GM23338 (cell line): Measurements from ENCODE around the gene ABCD1. TPM values are rescaled to one million over a fixed set of nuclear protein-coding genes. Genes with fewer than 3 reads are reported as not detected.

Source experiments
- ATAC-seq: fragments of 200-7000 bp; cut with Tn5 transposase; 3 replicates; pipeline ENCODE4 v1.9.1; 2020
- DNase-seq: peaks from one replicate; pipeline ENCODE4 v3.0.0-alpha.2; 2015; ENCODE audit warnings: low spot score
- H2AFZ ChIP-seq: fragments of 200-600 bp; sonication (generic); 2 replicates; pipeline ENCODE4 v1.8.0; 2016; ENCODE audit warnings: antibody characterized with exemption, mild to moderate bottlenecking, moderate library complexity
- H3F3A ChIP-seq: fragments of 200-600 bp; sonication (generic); replicated peaks from 2 replicates; pipeline ENCODE4 v1.8.0; 2017; ENCODE audit warnings: antibody characterized with exemption, mixed run types, low read depth
- H3K27ac ChIP-seq: fragments of 200-600 bp; sonication (generic); 2 replicates; pipeline ENCODE4 v1.6.1; 2016; ENCODE audit warnings: low read depth
- H3K27me3 ChIP-seq: fragments of 200-600 bp; sonication (generic); 2 replicates; pipeline ENCODE4 v1.8.0; 2016; ENCODE audit warnings: mild to moderate bottlenecking, mixed run types, moderate library complexity; ENCODE audit not compliant: insufficient read depth
- H3K36me3 ChIP-seq: fragments of 200-600 bp; sonication (generic); 2 replicates; pipeline ENCODE4 v1.8.0; 2016; ENCODE audit warnings: mild to moderate bottlenecking; ENCODE audit not compliant: insufficient read depth
- H3K4me1 ChIP-seq: fragments of 200-600 bp; sonication (generic); 2 replicates; pipeline ENCODE4 v1.8.0; 2016; ENCODE audit warnings: mild to moderate bottlenecking, moderate library complexity; ENCODE audit not compliant: insufficient read depth
- H3K4me2 ChIP-seq: fragments of 200-600 bp; sonication (generic); 2 replicates; pipeline ENCODE4 v1.7.1; 2017; ENCODE audit warnings: mixed run types
- H3K4me3 ChIP-seq: fragments of 200-600 bp; sonication (generic); 2 replicates; pipeline ENCODE4 v1.6.1; 2016; ENCODE audit warnings: mixed run types
- H3K79me2 ChIP-seq: fragments of 200-600 bp; sonication (generic); replicated peaks from 2 replicates; pipeline ENCODE4 v1.8.0; 2017; ENCODE audit warnings: mild to moderate bottlenecking; ENCODE audit not compliant: insufficient read depth
- H3K9me2 ChIP-seq: fragments of 200-600 bp; sonication (generic); 2 replicates; pipeline ENCODE4 v1.8.0; 2017; ENCODE audit not compliant: insufficient read depth
- H4K20me1 ChIP-seq: fragments of 200-600 bp; sonication (generic); replicated peaks from 2 replicates; pipeline ENCODE4 v1.8.0; 2017; ENCODE audit warnings: mild to moderate bottlenecking; ENCODE audit not compliant: insufficient read depth
- H3K27ac Mint-ChIP-seq: 2 replicates; pipeline ENCODE4 v1.8.0; 2020; ENCODE audit warnings: inconsistent platforms, mild to moderate bottlenecking, moderate library complexity, mixed read lengths
- H3K27me3 Mint-ChIP-seq: 3 replicates; pipeline ENCODE4 v1.8.0; 2022; ENCODE audit warnings: low read depth, mild to moderate bottlenecking, moderate library complexity, mixed read lengths, inconsistent platforms; ENCODE audit not compliant: insufficient read depth, poor library complexity
- H3K36me3 Mint-ChIP-seq: 3 replicates; pipeline ENCODE4 v1.8.0; 2021; ENCODE audit warnings: low read depth, mild to moderate bottlenecking, inconsistent platforms, moderate library complexity, mixed read lengths
- H3K4me1 Mint-ChIP-seq: 3 replicates; pipeline ENCODE4 v1.8.0; 2020; ENCODE audit warnings: mild to moderate bottlenecking, inconsistent platforms, mixed read lengths
- H3K4me3 Mint-ChIP-seq: 3 replicates; pipeline ENCODE4 v1.8.0; 2021; ENCODE audit warnings: moderate library complexity, mild to moderate bottlenecking, inconsistent platforms, mixed read lengths
- H3K9me3 Mint-ChIP-seq: 3 replicates; pipeline ENCODE4 v1.8.0; 2020; ENCODE audit warnings: moderate library complexity, mild to moderate bottlenecking, inconsistent platforms, mixed read lengths
- EZH2 ChIP-seq: fragments of 200-600 bp; sonication (generic); IDR thresholded peaks from one replicate; pipeline ENCODE4 v1.8.0; 2017; ENCODE audit warnings: antibody characterized with exemption, mild to moderate bottlenecking, low read depth; ENCODE audit not compliant: unreplicated experiment
- EZH2phosphoT487 ChIP-seq: fragments of 200-600 bp; sonication (generic); IDR thresholded peaks from one replicate; pipeline ENCODE4 v1.8.1; 2018; ENCODE audit warnings: antibody characterized with exemption; ENCODE audit not compliant: unreplicated experiment
- POLR2AphosphoS5 ChIP-seq: IDR thresholded peaks from 2 replicates; pipeline ENCODE4 v1.6.1; 2016; ENCODE audit warnings: antibody characterized with exemption, low read depth
- STAT1 ChIP-seq: IDR thresholded peaks from one replicate; pipeline ENCODE4 v1.6.1; 2016; ENCODE audit warnings: antibody characterized with exemption; ENCODE audit not compliant: unreplicated experiment
- ZNF114 ChIP-seq: fragments of 250-450 bp; sonication (Bioruptor Pico); IDR thresholded peaks from 2 replicates; pipeline ENCODE4 v1.5.0; 2020; ENCODE audit warnings: mild to moderate bottlenecking, moderate library complexity
- ZNF331 ChIP-seq: fragments of 250-450 bp; sonication (Bioruptor Pico); IDR thresholded peaks from 2 replicates; pipeline ENCODE4 v1.5.0; 2020; ENCODE audit warnings: low read depth, mild to moderate bottlenecking, moderate library complexity
- polyA plus RNA-seq: library from polyadenylated mRNA; unstranded; fragments of >200 nt; fragmentation: Nextera tagmentation; extraction: Ambion mirVana; gene quantifications from 2 replicates; pipeline ENCODE4 v1.2.1, GENCODE V29; 2016
- total RNA-seq: library from RNA; depleted of rRNA; stranded (reverse); fragments of >200 nt; shearing (Covaris generic); gene quantifications from 2 replicates; pipeline ENCODE4 v1.2.3, GENCODE V29; 2014
- TF ChIP-seq, protein P1 (sequence below): fragments of 250-450 bp; sonication (Bioruptor Pico); IDR thresholded peaks from 2 replicates; pipeline ENCODE4 v1.5.0; 2020; ENCODE audit warnings: mild to moderate bottlenecking, moderate library complexity

The ABCD1 gene
- total and polyA plus RNA-seq, 2 experiments from 2014 or later, result 2.4 to 8.9 TPM

DNA sequence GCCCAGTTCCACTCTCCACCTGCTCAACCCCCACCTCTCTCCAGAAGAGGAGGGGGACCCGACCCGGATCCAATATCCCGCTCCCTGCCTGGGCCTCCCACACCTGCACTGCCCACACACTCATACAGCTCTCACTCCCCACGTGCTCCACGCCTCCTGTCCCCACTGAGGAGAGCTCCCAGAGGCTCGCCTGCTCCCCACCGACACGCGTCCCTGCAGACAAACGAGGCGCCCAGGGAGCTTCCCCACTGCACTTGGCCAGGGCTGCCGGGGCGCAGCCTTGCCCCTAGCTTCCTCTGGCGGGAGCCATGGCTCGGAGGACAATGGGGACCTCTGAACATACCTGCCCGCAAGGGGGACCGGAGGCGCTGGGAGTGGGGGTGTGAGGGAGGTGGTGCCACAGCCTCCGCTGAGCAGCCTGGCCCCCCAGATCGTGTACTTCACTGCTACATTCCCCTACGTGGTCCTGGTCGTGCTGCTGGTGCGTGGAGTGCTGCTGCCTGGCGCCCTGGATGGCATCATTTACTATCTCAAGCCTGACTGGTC, 32.0 kb upstream of the ABCD1 start (continued):
- TF ChIP-seq, protein P1, sequence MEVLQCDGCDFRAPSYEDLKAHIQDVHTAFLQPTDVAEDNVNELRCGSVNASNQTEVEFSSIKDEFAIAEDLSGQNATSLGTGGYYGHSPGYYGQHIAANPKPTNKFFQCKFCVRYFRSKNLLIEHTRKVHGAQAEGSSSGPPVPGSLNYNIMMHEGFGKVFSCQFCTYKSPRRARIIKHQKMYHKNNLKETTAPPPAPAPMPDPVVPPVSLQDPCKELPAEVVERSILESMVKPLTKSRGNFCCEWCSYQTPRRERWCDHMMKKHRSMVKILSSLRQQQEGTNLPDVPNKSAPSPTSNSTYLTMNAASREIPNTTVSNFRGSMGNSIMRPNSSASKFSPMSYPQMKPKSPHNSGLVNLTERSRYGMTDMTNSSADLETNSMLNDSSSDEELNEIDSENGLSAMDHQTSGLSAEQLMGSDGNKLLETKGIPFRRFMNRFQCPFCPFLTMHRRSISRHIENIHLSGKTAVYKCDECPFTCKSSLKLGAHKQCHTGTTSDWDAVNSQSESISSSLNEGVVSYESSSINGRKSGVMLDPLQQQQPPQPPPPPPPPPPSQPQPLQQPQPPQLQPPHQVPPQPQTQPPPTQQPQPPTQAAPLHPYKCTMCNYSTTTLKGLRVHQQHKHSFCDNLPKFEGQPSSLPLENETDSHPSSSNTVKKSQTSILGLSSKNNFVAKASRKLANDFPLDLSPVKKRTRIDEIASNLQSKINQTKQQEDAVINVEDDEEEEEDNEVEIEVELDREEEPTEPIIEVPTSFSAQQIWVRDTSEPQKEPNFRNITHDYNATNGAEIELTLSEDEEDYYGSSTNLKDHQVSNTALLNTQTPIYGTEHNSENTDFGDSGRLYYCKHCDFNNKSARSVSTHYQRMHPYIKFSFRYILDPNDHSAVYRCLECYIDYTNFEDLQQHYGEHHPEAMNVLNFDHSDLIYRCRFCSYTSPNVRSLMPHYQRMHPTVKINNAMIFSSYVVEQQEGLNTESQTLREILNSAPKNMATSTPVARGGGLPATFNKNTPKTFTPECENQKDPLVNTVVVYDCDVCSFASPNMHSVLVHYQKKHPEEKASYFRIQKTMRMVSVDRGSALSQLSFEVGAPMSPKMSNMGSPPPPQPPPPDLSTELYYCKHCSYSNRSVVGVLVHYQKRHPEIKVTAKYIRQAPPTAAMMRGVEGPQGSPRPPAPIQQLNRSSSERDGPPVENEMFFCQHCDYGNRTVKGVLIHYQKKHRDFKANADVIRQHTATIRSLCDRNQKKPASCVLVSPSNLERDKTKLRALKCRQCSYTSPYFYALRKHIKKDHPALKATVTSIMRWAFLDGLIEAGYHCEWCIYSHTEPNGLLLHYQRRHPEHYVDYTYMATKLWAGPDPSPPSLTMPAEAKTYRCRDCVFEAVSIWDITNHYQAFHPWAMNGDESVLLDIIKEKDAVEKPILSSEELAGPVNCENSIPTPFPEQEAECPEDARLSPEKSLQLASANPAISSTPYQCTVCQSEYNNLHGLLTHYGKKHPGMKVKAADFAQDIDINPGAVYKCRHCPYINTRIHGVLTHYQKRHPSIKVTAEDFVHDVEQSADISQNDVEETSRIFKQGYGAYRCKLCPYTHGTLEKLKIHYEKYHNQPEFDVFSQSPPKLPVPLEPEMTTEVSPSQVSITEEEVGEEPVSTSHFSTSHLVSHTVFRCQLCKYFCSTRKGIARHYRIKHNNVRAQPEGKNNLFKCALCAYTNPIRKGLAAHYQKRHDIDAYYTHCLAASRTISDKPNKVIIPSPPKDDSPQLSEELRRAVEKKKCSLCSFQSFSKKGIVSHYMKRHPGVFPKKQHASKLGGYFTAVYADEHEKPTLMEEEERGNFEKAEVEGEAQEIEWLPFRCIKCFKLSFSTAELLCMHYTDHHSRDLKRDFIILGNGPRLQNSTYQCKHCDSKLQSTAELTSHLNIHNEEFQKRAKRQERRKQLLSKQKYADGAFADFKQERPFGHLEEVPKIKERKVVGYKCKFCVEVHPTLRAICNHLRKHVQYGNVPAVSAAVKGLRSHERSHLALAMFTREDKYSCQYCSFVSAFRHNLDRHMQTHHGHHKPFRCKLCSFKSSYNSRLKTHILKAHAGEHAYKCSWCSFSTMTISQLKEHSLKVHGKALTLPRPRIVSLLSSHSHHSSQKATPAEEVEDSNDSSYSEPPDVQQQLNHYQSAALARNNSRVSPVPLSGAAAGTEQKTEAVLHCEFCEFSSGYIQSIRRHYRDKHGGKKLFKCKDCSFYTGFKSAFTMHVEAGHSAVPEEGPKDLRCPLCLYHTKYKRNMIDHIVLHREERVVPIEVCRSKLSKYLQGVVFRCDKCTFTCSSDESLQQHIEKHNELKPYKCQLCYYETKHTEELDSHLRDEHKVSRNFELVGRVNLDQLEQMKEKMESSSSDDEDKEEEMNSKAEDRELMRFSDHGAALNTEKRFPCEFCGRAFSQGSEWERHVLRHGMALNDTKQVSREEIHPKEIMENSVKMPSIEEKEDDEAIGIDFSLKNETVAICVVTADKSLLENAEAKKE (CRISPR knock-in tag), result no peak

DNA sequence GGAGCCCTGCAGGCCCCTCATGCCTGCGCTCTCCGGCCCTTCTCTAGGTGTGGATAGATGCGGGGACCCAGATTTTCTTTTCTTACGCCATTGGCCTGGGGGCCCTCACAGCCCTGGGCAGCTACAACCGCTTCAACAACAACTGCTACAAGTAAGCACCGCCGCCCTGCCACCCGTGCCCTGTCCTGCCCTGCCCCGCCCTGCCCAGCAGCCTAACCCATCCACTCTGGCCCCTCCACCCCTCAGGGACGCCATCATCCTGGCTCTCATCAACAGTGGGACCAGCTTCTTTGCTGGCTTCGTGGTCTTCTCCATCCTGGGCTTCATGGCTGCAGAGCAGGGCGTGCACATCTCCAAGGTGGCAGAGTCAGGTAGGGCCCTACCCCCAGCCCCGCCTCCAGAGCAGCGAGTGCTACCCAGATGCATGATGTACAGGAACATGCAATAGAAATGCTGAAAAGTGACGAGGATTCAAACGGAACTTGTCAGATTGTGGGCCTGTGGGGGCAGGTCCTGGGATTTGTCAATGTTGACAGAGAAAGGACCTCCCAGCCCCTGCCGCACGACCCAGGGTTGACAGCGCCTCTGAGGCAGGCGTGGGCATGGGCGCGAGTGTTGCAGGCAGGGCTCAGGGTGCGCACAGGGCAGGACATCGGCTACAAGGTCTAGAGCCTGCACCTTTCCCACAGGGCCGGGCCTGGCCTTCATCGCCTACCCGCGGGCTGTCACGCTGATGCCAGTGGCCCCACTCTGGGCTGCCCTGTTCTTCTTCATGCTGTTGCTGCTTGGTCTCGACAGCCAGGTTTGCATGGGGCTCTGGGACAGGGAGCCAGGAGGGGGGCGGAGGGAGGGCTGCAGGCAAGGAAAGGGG, 31.2 kb upstream of the ABCD1 start:
- no peak overlapping the region for H2AFZ ChIP-seq
- H3K27ac Mint-ChIP-seq, result no peak overlapping the region
- no peak overlapping the region for H3K27ac ChIP-seq
- H3K4me3 Mint-ChIP-seq, result no peak overlapping the region
- peaks cover 7% of the 10 kb centered on the region for H3K27me3 Mint-ChIP-seq
- no peak for DNase-seq
- H3K4me2 ChIP-seq, result no peak overlapping the region
- H3K4me3 ChIP-seq, result no peak overlapping the region
- no peaks in the 10 kb centered on the region for H3K27me3 ChIP-seq
- H3K9me2 ChIP-seq, result no peaks in the 10 kb centered on the region
- H3K79me2 ChIP-seq, result no peaks in the 10 kb centered on the region
- H3K36me3 ChIP-seq, result no peaks in the 10 kb centered on the region
- no peaks in the 10 kb centered on the region; the same call in 1 of the 3 replicates for H3K4me1 Mint-ChIP-seq
- H3K36me3 Mint-ChIP-seq, result peaks cover 23% of the 10 kb centered on the region; the same call in 2 of the 3 replicates
- H4K20me1 ChIP-seq, result no peaks in the 10 kb centered on the region
- H3K9me3 Mint-ChIP-seq, result peaks cover 3% of the 10 kb centered on the region; the same call in 1 of the 3 replicates
- H3K4me1 ChIP-seq, result no peaks in the 10 kb centered on the region
- H3F3A ChIP-seq, result no peaks in the 10 kb centered on the region
- no peak for ATAC-seq
- TF ChIP-seq, protein P1 (CRISPR knock-in tag), result no peak
- TF ChIP-seq STAT1 (no peak), EZH2phosphoT487 (no peak), POLR2AphosphoS5 (no peak), ZNF331 (CRISPR knock-in tag) (no peak), EZH2 (no peak), ZNF114 (CRISPR knock-in tag) (no peak)
